Activated CD4-positive, CD25-positive, alpha-beta regulatory T cell treated with anti-CD3 and anti-CD28 coated beads, Interleukin-2, amount 50 U/mL, for 72 hours (primary cell): ENCODE results near the gene OXCT2.

Experiments
- DNase-seq: peaks from one replicate; pipeline ENCODE4 v3.0.0; 2021

Gene OXCT2

DNA sequence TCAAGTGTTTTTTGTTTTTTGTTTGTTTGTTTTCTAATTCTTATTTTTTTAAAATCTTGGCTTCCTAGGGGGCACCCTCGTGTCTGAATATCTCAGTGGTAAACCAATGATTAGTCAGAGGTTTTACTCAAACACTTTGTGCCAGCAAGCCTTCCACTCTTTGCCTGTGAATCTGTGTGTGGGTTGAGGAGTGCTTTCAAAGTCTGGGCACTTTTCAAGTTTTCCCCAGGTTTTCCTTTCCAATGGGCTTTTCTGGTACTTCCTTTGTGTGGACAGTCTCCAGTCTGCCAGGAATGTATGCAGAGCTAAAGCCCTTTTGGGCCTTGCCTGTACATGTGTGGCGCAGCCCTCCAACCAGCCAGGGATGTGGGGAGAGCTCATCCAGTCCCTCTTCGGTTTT is 42.1 kb downstream of the OXCT2 start:
- no peak for DNase-seq

DNA sequence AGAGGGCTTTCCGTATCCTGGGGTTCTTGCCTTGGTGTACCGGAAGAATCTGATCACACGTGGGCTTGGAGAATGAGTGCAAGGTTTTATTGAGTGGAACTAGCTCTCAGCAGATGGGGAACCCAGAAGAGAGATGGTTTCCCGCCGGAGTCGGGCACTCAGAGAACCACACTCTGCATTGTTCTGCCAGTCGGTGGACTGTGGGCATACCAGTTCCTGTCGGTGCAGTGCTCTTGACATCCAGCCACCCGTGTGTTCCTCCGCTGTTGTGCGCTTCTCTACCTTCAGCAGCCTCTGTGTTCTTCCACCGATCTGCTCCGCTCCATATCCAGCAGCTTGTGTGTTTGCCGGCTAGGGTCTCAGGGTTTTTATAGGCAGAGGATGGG is 43.2 kb downstream of the OXCT2 start:
- DNase-seq: no peak

DNA sequence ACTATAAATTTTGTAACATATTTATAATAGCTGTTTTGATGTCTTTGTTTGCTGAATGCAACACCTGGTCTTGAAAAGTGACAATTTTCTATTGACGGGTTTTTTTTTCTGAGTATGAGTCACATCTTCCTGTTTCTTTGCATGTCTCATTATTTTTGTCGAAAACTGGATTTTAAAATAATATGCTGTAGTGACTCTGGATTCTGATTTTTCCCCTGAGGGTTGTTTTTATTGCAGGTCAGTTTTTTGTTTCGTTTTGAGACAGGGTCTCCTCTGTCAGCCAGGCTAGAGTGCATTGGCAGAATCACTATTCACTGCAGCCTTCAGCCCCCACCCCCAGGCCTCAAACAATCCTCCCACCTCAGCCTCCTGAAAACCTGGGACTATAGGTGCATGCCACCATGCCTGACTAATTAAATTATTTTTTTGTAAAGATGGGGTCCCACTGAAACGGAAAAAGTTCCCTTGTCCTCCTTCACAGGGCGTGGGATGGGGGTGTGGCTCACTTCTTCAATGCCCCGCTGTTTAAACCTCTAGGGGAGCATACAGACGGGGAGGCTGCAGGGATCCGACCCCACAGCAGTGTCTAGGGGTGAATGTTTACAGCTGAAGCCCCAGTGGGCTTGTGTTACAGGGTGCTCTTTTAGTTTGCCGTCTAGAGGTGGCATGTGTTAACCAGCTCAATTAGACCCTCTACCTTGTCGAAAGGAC is 43.8 kb downstream of the OXCT2 start:
- DNase-seq: no peak

DNA sequence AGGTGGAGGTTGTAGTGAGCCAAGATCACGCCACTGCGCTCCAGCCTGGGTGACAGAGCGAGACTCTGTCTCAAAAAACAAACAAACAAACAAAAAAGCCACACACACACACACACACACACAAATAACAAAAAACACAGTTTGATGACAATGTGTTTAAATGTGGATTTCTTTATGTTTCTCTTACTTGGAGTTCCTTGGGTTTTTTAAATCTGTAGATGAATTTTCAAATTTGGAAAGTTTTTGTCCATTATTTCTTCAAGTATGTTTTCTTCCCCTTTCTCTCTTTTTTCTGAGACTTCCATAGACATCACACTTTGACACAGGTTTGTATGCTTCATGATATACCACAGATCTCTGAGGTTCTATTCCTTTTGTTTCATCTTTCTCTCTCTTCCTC is 44.5 kb downstream of the OXCT2 start:
- no peak for DNase-seq

DNA sequence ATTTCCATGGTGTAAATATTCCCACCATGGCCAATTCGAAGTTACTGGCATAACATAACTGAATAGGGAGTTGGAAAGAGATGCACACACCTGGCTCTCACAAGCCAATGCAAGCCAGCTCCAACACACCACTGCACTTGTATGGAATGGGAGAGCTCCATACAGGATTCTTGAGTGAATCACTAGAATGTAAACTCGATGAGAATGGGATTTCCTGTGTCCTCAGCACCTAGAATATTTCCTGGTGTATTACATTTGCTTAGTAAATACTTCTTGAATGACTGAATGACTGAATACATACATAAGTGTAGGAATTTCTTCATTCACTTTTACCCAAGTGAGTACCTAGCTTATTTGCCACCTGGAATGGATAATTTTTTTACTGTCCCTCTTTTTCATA is 48.7 kb downstream of the OXCT2 start:
- DNase-seq: no peak

DNA sequence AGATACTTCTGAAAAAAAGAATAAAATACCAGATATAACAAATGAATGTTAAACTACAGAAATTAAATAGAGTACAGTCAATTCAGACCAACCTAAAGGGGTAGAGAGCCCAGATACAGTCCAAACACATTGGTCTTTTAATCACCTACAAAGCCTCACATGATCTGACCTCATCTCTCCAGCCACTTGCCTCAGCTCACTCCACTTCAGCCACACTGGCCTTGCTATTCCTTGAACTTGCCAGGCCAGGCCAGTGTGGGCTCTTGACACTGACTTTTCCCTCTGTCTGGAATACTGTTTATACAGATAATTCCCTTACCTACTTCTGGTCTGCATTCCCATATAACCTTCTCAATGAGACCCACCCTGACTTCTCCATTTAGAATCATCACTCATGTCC is 49.5 kb downstream of the OXCT2 start:
- DNase-seq: no peak

DNA sequence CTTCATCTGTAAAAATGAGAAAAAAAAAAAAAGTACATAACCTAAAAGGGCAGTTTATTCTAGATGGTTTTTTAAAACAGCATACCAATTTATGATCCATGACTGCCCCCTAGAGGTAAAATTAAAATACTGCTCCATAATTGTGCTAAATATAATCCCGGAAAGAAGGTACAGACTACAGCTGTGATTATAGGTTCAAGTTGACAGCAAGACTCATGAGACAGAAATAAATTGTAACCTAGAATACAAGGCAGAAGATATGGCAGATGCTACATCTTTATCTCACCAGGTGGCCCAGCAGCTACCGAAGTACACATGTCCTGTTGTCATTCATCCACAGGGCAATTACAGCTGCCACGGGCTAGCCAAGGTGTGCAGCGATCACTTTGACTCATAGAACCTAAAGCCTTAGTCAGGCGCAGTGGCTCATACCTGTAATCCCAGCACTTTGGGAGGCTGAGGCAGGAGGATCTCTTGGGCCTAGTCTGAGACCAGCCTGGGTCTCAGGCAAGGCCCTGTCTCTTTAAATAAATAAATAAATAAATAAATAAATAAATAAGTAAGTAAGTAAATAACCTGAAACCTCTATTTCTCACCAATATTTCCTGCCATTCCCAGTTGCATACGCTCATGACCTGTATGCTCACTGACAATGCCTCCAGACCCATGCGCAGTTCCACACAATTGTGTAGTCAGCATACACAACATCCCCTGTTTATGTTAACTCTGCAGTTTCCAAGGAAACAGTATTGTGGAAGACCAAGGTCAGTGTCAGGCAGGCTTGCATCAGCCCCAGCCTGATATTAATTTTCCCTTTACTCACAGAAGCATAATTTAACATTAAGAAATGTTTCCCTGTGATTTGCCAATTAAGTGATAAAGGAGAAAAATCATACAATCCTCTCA is 50.8 kb downstream of the OXCT2 start:
- DNase-seq: no peak
